Ishikawa (cell line): ENCODE results near the gene BSCL2.

Source experiments
- CEBPB ChIP-seq: IDR thresholded peaks from 2 replicates; pipeline ENCODE4 v1.6.1; 2012
- CREB1 ChIP-seq: IDR thresholded peaks from 2 replicates; pipeline ENCODE4 v1.6.1; 2012; ENCODE audit warnings: low read depth
- EGR1 ChIP-seq: IDR thresholded peaks from 2 replicates; pipeline ENCODE4 v1.6.1; 2012
- EP300 ChIP-seq: IDR thresholded peaks from 2 replicates; pipeline ENCODE4 v1.6.1; 2012; ENCODE audit warnings: borderline replicate concordance
- FOXM1 ChIP-seq: IDR thresholded peaks from 2 replicates; pipeline ENCODE4 v1.6.1; 2012; ENCODE audit warnings: low read depth, borderline replicate concordance
- NFIC ChIP-seq: IDR thresholded peaks from 2 replicates; pipeline ENCODE4 v1.6.1; 2012
- RAD21 ChIP-seq: IDR thresholded peaks from 2 replicates; pipeline ENCODE4 v1.6.1; 2012; ENCODE audit warnings: low read depth
- REST ChIP-seq: IDR thresholded peaks from 2 replicates; pipeline ENCODE4 v1.6.1; 2012; ENCODE audit warnings: low read depth, mild to moderate bottlenecking
- TAF1 ChIP-seq: IDR thresholded peaks from 2 replicates; pipeline ENCODE4 v1.6.1; 2012; ENCODE audit warnings: low read depth, mild to moderate bottlenecking
- TCF12 ChIP-seq: IDR thresholded peaks from 2 replicates; pipeline ENCODE4 v1.6.1; 2012; ENCODE audit warnings: low read depth
- TEAD4 ChIP-seq: IDR thresholded peaks from 2 replicates; pipeline ENCODE4 v1.6.1; 2012
- YY1 ChIP-seq: IDR thresholded peaks from 2 replicates; pipeline ENCODE4 v1.6.1; 2012; ENCODE audit warnings: low read depth
- ZBTB7A ChIP-seq: IDR thresholded peaks from 2 replicates; pipeline ENCODE4 v1.6.1; 2012; ENCODE audit warnings: low read depth
- TF ChIP-seq, protein P1 (sequence below): IDR thresholded peaks from 2 replicates; pipeline ENCODE4 v1.6.1; 2012
- TF ChIP-seq, protein P2 (sequence below): IDR thresholded peaks from 2 replicates; pipeline ENCODE4 v1.6.1; 2012

BSCL2 gene

GRCh38 chr11:62752177-62752785 lies 45.1 kb upstream of the BSCL2 start:
- TF ChIP-seq TCF12, result no peak

GRCh38 chr11:62747475-62748160 lies 40.4 kb upstream of the BSCL2 start:
- no peak for TF ChIP-seq YY1

GRCh38 chr11:62737196-62737595 lies 30.0 kb upstream of the BSCL2 start:
- TF ChIP-seq TCF12, result no peak
- no peak for TF ChIP-seq TAF1
- no peak for TF ChIP-seq RAD21
- no peak for TF ChIP-seq EP300
- no peak for TF ChIP-seq ZBTB7A
- TF ChIP-seq, protein P1, sequence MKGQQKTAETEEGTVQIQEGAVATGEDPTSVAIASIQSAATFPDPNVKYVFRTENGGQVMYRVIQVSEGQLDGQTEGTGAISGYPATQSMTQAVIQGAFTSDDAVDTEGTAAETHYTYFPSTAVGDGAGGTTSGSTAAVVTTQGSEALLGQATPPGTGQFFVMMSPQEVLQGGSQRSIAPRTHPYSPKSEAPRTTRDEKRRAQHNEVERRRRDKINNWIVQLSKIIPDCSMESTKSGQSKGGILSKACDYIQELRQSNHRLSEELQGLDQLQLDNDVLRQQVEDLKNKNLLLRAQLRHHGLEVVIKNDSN, result no peak
- TF ChIP-seq YY1, result no peak
- TF ChIP-seq REST, result no peak
- TF ChIP-seq, protein P2, sequence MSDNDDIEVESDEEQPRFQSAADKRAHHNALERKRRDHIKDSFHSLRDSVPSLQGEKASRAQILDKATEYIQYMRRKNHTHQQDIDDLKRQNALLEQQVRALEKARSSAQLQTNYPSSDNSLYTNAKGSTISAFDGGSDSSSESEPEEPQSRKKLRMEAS, result no peak
- TF ChIP-seq TEAD4, result no peak
- no peak for TF ChIP-seq CREB1
- TF ChIP-seq NFIC, result no peak
- TF ChIP-seq FOXM1, result no peak
- TF ChIP-seq EGR1, result no peak
- TF ChIP-seq CEBPB, result no peak

- TF ChIP-seq ZBTB7A (no peak), TCF12 (no peak), CREB1 (no peak), REST (no peak), TAF1 (no peak), FOXM1 (no peak), NFIC (no peak), RAD21 (no peak), EP300 (no peak)
- TF ChIP-seq, protein P2, result no peak
These were observed 25.6 kb upstream of the BSCL2 start for GRCh38 chr11:62732830-62733229.

- peak; percentile 69 for TF ChIP-seq TAF1
- TF ChIP-seq, protein P2, result peak; percentile 59
- TF ChIP-seq NFIC, result no peak
- TF ChIP-seq, protein P1, result no peak
- TF ChIP-seq FOXM1, result no peak
- TF ChIP-seq ZBTB7A, result no peak; the same call in 1 of the 2 replicates
- peak; percentile 10; the same call in 1 of the 2 replicates for TF ChIP-seq EGR1
These were observed 21.2 kb upstream of the BSCL2 start, which contains the start of gene TTC9C for GRCh38 chr11:62728171-62728988. TTC9C (plus strand) TSS chr11:62728486; CDS start chr11:62728849, 363 bp downstream.

GRCh38 chr11:62727872-62728170 lies 20.6 kb upstream of the BSCL2 start:
- TF ChIP-seq FOXM1, result peak; percentile 87
- TF ChIP-seq CEBPB, result peak; percentile 56; the same call in 1 of the 2 replicates
- TF ChIP-seq EGR1, result no peak
- no peak for TF ChIP-seq TAF1
